ENCODE results near the gene RSAD2. TPM values are rescaled to one million over a fixed set of nuclear protein-coding genes. Genes with fewer than 3 reads are reported as not detected.

The RSAD2 gene
- total and polyA plus RNA-seq, 12 donors, result 1.6 to 16.1 (median 5.4) TPM

- no peaks in the 10 kb centered on the region for H3K27me3 ChIP-seq
- H3K4me1 ChIP-seq, result no peaks in the 10 kb centered on the region
- no peak for DNase-seq
- peaks cover 0 to 4% (median 0%) of the 10 kb centered on the region in 9 donors for H3K36me3 ChIP-seq
- intact Hi-C loops (cut with DNase I), result no loop called here
- WGBS, 2 donors, result 95% methylated on average over 4 of the region's 4 CpGs
- H3K4me3 ChIP-seq, result no peak overlapping the region
- TF ChIP-seq CTCF (IDR thresholded peaks at IDR 0.05), result no peak
- H3K9me3 ChIP-seq, result peaks cover 0 to 69% (median 20%) of the 10 kb centered on the region in 11 donors
- ATAC-seq, result no peak
- H3K27ac ChIP-seq, result no peak overlapping the region
Measured at GRCh38 chr2:6838673-6839319, 38.8 kb upstream of the RSAD2 start.

GRCh38 chr2:6841537-6842287 is 35.9 kb upstream of the RSAD2 start:
- no peak for ATAC-seq
- H3K9me3 ChIP-seq, result peaks cover 0 to 77% (median 49%) of the 10 kb centered on the region in 11 donors

DNA sequence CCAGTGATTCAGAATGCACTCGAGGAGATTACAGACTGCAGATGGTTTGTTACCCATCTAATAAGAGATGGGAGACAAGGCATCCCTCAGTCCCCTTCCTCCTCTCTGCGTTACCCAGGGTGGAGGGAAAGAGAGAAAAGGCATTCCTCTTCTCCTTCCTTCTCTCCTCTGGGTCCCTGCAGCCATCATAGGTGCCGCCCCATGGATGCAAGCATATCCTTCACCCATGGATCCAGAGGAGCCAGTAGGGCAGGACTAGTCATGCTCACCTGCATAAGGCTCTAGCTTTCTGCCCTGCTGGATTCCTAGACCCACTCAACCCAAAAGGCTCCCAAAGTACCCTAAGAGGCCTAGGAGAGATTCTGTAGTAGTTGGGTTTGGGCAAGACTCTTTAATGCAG is 32.3 kb upstream of the RSAD2 start:
- no peak overlapping the region for H3K4me3 ChIP-seq
- intact Hi-C loops (cut with DNase I), result no loop called here

More at GRCh38 chr2:6841537-6842287, 35.9 kb upstream of the RSAD2 start:
- Histone ChIP-seq H3K27ac (no peak overlapping the region), H3K27me3 (no peaks in the 10 kb centered on the region), H3K4me1 (no peaks in the 10 kb centered on the region), H3K4me3 (no peak overlapping the region), H3K36me3 (peaks cover 0 to 18% (median 5%) of the 10 kb centered on the region in 9 donors)
- TF ChIP-seq CTCF (IDR thresholded peaks at IDR 0.05), result no peak
- intact Hi-C loops (cut with DNase I), result no loop called here
- WGBS, 2 donors, result 90 to 91% methylated on average over 2 of the region's 2 CpGs
- DNase-seq, result no peak

More for the DNA sequence above, 32.3 kb upstream of the RSAD2 start:
- Histone ChIP-seq H3K9me3 (peaks cover 0 to 100% (median 82%) of the 10 kb centered on the region in 11 donors), H3K27ac (no peak overlapping the region), H3K27me3 (no peaks in the 10 kb centered on the region), H3K36me3 (peaks cover 0 to 53% (median 37%) of the 10 kb centered on the region in 9 donors), H3K4me1 (no peaks in the 10 kb centered on the region)
- ATAC-seq, result no peak
- no peak for TF ChIP-seq CTCF (IDR thresholded peaks at IDR 0.05)
- DNase-seq, result no peak
- WGBS, 2 donors, result 66 to 78% methylated on average over 3 of the region's 3 CpGs
